Cardiac muscle cell (in vitro differentiated cells and primary cell): ENCODE measurements around the gene PPP1R36. TPM values are rescaled to one million over a fixed set of nuclear protein-coding genes. Genes with fewer than 3 reads are reported as not detected.

Source experiments
- DNase-seq, 2 donors: peaks; one replicate each; pipeline versions ENCODE4 v3.0.0 to v3.0.0-alpha.2; 2010 to 2017; ENCODE audit warnings: low read depth in 1 of 2, low spot score in 1 of 2
- H3K27ac ChIP-seq: fragments of 200-600 bp; sonication (generic); 2 replicates; pipeline ENCODE4 v1.5.1; 2016
- H3K27me3 ChIP-seq: fragments of 200-600 bp; sonication (generic); 2 replicates; pipeline ENCODE4 v1.6.0; 2016; ENCODE audit warnings: control low read depth
- H3K36me3 ChIP-seq: fragments of 200-600 bp; sonication (generic); 2 replicates; pipeline ENCODE4 v1.5.1; 2016; ENCODE audit warnings: control low read depth
- H3K4me1 ChIP-seq: fragments of 200-600 bp; sonication (generic); 2 replicates; pipeline ENCODE4 v1.8.1; 2017; ENCODE audit warnings: low read depth, mild to moderate bottlenecking, mixed run types
- H3K4me3 ChIP-seq: fragments of 200-600 bp; sonication (generic); 2 replicates; pipeline ENCODE4 v1.5.1; 2016; ENCODE audit warnings: mild to moderate bottlenecking
- H3K9me3 ChIP-seq: fragments of 200-600 bp; sonication (generic); 2 replicates; pipeline ENCODE4 v1.5.1; 2017; ENCODE audit warnings: low read depth, mild to moderate bottlenecking, control low read depth
- polyA plus RNA-seq: library from polyadenylated mRNA; unstranded; fragments of >200 nt; fragmentation: Nextera tagmentation; extraction: Ambion mirVana; gene quantifications from 2 replicates; pipeline ENCODE4 v1.2.1, GENCODE V29; 2016
- total RNA-seq: library from RNA; depleted of rRNA; stranded (reverse); fragments of >200 nt; gene quantifications from 2 replicates; pipeline ENCODE4 v1.2.3, GENCODE V29; 2016
- TF ChIP-seq, protein P1 (sequence below): IDR thresholded peaks from 2 replicates; pipeline ENCODE4 v1.5.1; 2012; ENCODE audit warnings: low read depth, mild to moderate bottlenecking, low read length

The PPP1R36 gene
- total and polyA plus RNA-seq, 2 experiments from 2014 or later: 0.40 TPM; not detected in 1

DNA sequence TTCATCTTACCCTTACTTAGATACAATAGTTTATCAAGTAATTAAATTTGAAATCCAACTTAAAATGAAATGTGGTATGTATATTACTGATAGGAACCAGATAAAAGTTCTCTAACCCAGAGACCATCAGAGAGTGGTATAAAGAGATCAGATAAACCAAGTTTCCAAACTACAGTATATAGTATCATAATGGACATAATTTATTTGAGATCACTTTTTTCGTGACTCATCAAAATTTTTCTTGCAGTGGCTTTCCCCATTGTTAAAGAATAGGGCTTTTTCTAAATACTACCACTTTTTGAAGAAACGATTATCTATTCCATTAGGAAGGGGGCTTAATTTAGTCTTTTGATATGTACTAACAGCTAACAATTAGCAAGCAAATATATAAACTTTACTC lies 24.4 kb upstream of the PPP1R36 start:
- Histone ChIP-seq H3K4me3 (no peak overlapping the region), H3K4me1 (no peaks in the 10 kb centered on the region), H3K9me3 (no peaks in the 10 kb centered on the region), H3K36me3 (peaks cover 17% of the 10 kb centered on the region), H3K27me3 (no peaks in the 10 kb centered on the region), H3K27ac (no peak overlapping the region)
- DNase-seq: no peak
- TF ChIP-seq, protein P1, sequence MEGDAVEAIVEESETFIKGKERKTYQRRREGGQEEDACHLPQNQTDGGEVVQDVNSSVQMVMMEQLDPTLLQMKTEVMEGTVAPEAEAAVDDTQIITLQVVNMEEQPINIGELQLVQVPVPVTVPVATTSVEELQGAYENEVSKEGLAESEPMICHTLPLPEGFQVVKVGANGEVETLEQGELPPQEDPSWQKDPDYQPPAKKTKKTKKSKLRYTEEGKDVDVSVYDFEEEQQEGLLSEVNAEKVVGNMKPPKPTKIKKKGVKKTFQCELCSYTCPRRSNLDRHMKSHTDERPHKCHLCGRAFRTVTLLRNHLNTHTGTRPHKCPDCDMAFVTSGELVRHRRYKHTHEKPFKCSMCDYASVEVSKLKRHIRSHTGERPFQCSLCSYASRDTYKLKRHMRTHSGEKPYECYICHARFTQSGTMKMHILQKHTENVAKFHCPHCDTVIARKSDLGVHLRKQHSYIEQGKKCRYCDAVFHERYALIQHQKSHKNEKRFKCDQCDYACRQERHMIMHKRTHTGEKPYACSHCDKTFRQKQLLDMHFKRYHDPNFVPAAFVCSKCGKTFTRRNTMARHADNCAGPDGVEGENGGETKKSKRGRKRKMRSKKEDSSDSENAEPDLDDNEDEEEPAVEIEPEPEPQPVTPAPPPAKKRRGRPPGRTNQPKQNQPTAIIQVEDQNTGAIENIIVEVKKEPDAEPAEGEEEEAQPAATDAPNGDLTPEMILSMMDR: no peak

DNA sequence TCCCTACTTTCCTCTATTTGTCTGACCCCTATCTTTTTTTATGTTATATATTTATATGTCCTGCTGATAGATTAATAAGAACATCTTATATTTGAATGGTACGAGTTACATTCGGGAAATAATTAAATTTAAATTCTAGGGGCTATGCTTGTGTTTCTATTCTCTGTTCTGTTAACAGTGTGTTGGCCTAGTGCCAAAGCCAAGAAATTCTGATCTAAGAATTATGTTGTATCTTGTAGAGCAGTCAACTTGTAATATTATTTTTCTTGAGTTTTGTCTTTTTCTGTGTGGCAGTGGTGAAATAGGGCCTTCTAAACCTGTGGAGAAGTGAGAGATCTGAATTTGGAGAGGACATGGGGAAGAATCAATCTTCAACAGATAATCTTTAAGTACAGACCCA lies 18.2 kb upstream of the PPP1R36 start:
- DNase-seq: no peak
- Histone ChIP-seq H3K27ac (no peak overlapping the region), H3K9me3 (no peaks in the 10 kb centered on the region), H3K36me3 (no peaks in the 10 kb centered on the region), H3K27me3 (no peaks in the 10 kb centered on the region), H3K4me1 (no peaks in the 10 kb centered on the region), H3K4me3 (no peak overlapping the region)
- TF ChIP-seq, protein P1: no peak

DNA sequence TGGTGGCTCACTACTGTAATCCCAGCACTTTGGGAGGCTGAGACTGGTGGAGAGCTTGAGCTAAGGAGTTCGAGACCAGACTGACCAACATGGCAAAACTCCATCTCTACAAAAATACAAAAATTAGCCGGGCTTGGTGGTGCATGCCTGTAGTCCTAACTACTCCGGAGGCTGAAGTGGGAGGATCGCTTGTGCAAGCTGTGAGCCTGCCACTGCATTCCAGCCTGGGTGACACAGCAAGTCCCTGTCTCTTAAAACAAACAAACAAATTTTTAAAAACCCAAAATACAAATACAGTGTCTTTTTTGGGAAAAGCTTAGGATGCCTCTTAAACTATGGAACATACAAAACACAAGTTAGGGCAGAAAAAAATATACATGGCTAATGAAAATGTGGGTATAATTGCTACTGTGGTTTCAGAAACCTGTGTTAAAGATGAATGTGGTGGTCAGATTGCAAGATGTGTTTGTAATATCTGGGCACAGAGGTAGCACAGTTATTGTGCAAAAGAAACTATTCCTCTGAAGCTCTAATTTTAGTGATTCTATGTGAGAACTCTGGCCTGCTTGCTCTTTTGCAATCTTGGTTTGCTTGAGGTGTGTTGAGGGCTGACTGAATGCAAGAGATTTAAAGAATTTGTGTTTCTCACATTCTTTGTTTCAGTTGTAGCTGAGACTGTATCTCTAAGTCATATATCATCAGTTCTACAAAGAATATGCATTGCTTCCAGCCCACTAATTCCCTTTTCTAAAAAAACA lies 13.1 kb upstream of the PPP1R36 start:
- Histone ChIP-seq H3K36me3 (no peaks in the 10 kb centered on the region), H3K4me3 (no peak overlapping the region), H3K9me3 (no peaks in the 10 kb centered on the region), H3K27ac (no peak overlapping the region), H3K4me1 (no peaks in the 10 kb centered on the region), H3K27me3 (peaks cover 9% of the 10 kb centered on the region)
- TF ChIP-seq, protein P1: no peak
- DNase-seq: peak in 1 of 2 donors; percentile 58

DNA sequence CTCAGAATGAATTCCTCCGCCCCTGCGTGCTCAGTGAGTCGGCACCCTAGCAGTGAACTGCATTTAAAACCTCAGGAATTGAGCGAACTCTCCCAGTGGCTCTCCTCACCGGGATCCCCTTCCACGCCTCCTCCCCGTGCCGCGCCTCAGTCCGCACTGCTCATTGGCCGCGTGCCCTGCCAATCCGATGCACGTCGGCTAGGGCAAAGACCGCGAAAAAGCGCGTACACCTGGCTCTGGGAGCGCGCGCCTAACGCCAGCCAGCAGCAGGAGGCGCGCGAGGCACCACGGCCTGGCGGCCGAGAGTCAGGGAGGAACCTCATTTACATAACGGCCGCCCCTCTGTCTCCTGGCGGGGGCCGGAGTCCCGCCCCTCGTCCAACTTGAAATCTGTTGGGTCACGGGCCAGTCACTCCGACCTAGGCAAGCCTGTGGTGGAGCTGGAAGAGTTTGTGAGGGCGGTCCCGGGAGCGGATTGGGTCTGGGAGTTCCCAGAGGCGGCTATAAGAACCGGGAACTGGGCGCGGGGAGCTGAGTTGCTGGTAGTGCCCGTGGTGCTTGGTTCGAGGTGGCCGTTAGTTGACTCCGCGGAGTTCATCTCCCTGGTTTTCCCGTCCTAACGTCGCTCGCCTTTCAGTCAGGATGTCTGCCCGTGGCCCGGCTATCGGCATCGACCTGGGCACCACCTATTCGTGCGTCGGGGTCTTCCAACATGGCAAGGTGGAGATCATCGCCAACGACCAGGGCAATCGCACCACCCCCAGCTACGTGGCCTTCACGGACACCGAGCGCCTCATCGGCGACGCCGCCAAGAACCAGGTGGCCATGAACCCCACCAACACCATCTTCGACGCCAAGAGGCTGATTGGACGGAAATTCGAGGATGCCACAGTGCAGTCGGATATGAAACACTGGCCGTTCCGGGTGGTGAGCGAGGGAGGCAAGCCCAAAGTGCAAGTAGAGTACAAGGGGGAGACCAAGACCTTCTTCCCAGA lies 9.3 kb upstream of the PPP1R36 start, which contains the start of gene HSPA2:
Gene HSPA2 (plus strand): TSS at position 534 of the 995 bp plus-strand sequence. CDS start 109 bp downstream, at position 643.
- Histone ChIP-seq H3K27me3 (peaks cover 9% of the 10 kb centered on the region), H3K4me3 (peak within 1 kb of the TSS; percentile 28), H3K36me3 (no peaks in the 10 kb centered on the region), H3K4me1 (no peaks in the 10 kb centered on the region), H3K9me3 (no peaks in the 10 kb centered on the region), H3K27ac (peak within 1 kb of the TSS; percentile 49)
- TF ChIP-seq, protein P1: peak; percentile 86
- peak; percentile 78 to 100 for DNase-seq

DNA sequence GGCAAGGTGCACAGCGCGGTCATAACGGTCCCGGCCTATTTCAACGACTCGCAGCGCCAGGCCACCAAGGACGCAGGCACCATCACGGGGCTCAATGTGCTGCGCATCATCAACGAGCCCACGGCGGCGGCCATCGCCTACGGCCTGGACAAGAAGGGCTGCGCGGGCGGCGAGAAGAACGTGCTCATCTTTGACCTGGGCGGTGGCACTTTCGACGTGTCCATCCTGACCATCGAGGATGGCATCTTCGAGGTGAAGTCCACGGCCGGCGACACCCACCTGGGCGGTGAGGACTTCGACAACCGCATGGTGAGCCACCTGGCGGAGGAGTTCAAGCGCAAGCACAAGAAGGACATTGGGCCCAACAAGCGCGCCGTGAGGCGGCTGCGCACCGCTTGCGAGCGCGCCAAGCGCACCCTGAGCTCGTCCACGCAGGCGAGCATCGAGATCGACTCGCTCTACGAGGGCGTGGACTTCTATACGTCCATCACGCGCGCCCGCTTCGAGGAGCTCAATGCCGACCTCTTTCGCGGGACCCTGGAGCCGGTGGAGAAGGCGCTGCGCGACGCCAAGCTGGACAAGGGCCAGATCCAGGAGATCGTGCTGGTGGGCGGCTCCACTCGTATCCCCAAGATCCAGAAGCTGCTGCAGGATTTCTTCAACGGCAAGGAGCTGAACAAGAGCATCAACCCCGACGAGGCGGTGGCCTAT lies 8.3 kb upstream of the PPP1R36 start:
- no peak for DNase-seq
- Histone ChIP-seq H3K36me3 (no peaks in the 10 kb centered on the region), H3K9me3 (no peaks in the 10 kb centered on the region), H3K4me3 (no peak overlapping the region), H3K4me1 (no peaks in the 10 kb centered on the region), H3K27me3 (peaks cover 9% of the 10 kb centered on the region), H3K27ac (no peak overlapping the region)
- TF ChIP-seq, protein P1: no peak
